ENCODE data around the gene SYT10. TPM values are rescaled to one million over a fixed set of nuclear protein-coding genes. Genes with fewer than 3 reads are reported as not detected.
A peak's percentile ranks its signal among the peaks of the same experiment; 100 is the strongest.
"Not testable (repeated sequence)": the region's sequence is repeated elsewhere in the genome, so short reads cannot be mapped to it uniquely, and the experiment has no call there.

The SYT10 gene
- total RNA-seq, 1 donor from 2014 or later: 1.5 TPM

DNA sequence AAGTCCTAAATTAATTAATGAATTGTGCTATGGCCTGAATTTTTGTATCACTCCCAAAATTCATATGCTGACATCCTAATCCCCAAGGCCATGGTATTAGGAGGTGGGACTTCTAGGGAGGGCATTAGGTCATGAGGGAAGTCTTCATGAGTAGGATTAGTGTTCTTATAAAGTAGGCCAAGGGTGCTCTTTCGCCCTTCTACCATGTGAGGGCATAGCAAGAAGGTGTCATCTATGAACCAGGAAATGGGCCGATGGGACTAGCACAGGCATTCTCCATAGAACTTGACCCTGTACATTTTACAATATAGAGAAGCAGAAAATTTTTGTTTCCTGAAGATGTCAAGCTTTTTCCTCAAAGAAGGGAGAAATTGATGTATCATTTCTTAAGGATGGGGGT is 12.5 kb downstream of the SYT10 start:
- Mint-ChIP-seq H3K27ac (no peak overlapping the region), H3K27me3 (peaks cover 3% of the 10 kb centered on the region), H3K4me1 (ENCODE audit: unreplicated experiment) (no peaks in the 10 kb centered on the region), H3K36me3 (no peaks in the 10 kb centered on the region), H3K4me3 (no peak overlapping the region), H3K9me3 (no peaks in the 10 kb centered on the region)
- no peak for DNase-seq (ENCODE audit: extremely low spot score, unreplicated experiment)
- TF ChIP-seq, protein P1, sequence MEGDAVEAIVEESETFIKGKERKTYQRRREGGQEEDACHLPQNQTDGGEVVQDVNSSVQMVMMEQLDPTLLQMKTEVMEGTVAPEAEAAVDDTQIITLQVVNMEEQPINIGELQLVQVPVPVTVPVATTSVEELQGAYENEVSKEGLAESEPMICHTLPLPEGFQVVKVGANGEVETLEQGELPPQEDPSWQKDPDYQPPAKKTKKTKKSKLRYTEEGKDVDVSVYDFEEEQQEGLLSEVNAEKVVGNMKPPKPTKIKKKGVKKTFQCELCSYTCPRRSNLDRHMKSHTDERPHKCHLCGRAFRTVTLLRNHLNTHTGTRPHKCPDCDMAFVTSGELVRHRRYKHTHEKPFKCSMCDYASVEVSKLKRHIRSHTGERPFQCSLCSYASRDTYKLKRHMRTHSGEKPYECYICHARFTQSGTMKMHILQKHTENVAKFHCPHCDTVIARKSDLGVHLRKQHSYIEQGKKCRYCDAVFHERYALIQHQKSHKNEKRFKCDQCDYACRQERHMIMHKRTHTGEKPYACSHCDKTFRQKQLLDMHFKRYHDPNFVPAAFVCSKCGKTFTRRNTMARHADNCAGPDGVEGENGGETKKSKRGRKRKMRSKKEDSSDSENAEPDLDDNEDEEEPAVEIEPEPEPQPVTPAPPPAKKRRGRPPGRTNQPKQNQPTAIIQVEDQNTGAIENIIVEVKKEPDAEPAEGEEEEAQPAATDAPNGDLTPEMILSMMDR (conservative IDR thresholded peaks at IDR 0.05): peak; percentile 40

DNA sequence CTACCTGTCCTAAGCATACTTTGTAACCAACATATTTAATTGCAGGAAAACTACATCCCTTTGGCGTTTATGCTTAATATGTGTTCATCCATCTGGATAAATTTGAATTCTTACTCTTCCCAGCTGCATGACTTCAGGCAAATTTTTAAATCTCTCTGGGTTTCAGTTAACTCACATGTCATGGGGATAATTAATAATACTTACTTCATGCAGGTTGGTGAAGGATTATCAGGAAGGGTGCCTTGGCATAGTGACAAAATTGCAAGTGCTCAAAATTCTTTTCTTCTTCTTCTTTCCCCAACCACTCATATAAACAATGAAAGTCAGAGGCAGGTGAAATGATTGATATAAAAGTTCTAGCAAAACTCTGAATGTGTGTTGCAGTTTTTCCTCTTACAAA is 15.9 kb downstream of the SYT10 start:
- no peaks in the 10 kb centered on the region for H3K36me3 Mint-ChIP-seq
- H3K9me3 Mint-ChIP-seq: no peaks in the 10 kb centered on the region
- no peak overlapping the region for H3K4me3 Mint-ChIP-seq
- peaks cover 3% of the 10 kb centered on the region for H3K27me3 Mint-ChIP-seq
- no peak overlapping the region for H3K27ac Mint-ChIP-seq
- DNase-seq (ENCODE audit: extremely low spot score, unreplicated experiment): no peak
- no peaks in the 10 kb centered on the region for H3K4me1 Mint-ChIP-seq (ENCODE audit: unreplicated experiment)
- TF ChIP-seq, protein P1 (conservative IDR thresholded peaks at IDR 0.05): no peak

DNA sequence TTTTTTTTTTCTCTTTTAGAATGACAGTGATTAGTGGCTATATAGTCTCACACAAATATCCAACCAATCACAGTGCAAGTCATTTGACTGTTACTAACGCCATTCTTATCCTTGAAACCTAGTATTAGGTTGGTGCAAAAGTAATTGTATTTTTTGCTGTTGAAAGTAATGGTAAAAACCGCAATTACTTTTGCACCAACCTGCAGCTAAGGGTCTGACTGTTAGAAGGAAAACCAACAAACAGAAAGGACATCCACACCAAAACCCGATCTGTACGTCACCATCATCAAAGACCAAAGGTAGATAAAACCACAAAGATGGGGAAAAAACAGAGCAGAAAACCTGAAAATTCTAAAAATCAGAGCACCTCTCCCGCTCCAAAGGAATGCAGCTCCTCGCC is 27.2 kb downstream of the SYT10 start:
- not testable (repeated sequence) for H3K4me1 Mint-ChIP-seq (ENCODE audit: unreplicated experiment); DNase-seq (ENCODE audit: extremely low spot score, unreplicated experiment); H3K27me3 Mint-ChIP-seq; H3K27ac Mint-ChIP-seq; H3K4me3 Mint-ChIP-seq; H3K36me3 Mint-ChIP-seq; H3K9me3 Mint-ChIP-seq

DNA sequence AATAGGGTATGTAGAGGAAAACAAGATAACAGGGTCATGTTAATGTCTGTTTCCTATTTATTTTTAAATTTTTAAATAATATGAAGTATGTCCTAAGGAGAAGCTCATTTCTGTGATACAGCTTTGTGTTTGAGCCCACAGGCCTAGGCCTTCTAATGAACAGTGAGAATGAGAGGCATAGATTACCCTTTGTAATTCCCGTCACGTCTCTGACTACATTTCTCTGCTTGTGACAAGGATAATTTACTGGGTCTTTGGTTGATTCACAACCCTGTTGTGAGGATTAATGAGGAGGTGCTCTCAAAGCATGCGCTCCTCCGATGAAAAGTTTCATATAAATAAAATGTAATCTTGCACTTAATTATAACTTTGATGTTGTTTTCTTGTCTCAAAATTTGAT is 56.1 kb downstream of the SYT10 start:
- peaks cover 9% of the 10 kb centered on the region for H3K36me3 Mint-ChIP-seq
- no peaks in the 10 kb centered on the region for H3K9me3 Mint-ChIP-seq
- H3K4me1 Mint-ChIP-seq (ENCODE audit: unreplicated experiment): no peaks in the 10 kb centered on the region
- no peak for DNase-seq (ENCODE audit: extremely low spot score, unreplicated experiment)
- H3K4me3 Mint-ChIP-seq: no peak overlapping the region
- TF ChIP-seq, protein P1 (conservative IDR thresholded peaks at IDR 0.05): no peak
- H3K27ac Mint-ChIP-seq: no peak overlapping the region
- no peaks in the 10 kb centered on the region for H3K27me3 Mint-ChIP-seq

GRCh38 chr12:33376153-33376552 is 63.5 kb downstream of the SYT10 start:
- no peak for DNase-seq (ENCODE audit: extremely low spot score, unreplicated experiment)
- no peaks in the 10 kb centered on the region for H3K9me3 Mint-ChIP-seq
- no peaks in the 10 kb centered on the region for H3K4me1 Mint-ChIP-seq (ENCODE audit: unreplicated experiment)
- TF ChIP-seq, protein P1 (conservative IDR thresholded peaks at IDR 0.05): no peak
- H3K4me3 Mint-ChIP-seq: no peak overlapping the region
- no peaks in the 10 kb centered on the region for H3K36me3 Mint-ChIP-seq
- H3K27me3 Mint-ChIP-seq: no peaks in the 10 kb centered on the region
- H3K27ac Mint-ChIP-seq: no peak overlapping the region

DNA sequence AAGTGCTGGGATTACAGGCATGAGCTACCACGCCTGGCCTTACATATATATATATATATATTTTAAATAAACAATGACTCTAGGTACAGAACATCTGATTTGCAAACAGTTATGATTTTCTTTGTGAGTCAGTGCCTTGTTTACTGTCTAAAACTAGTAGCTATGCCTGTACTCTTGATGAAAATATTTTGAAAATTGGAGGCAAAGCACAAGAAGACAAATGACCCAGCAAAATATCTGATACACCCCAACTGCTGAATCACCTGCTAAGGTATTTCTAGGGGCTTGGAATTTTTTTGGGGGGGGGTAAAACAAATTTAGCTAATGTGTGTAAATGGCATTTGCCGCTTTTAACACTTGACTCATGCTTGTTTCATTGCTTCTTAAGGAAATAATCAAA is 69.3 kb downstream of the SYT10 start:
- H3K36me3 Mint-ChIP-seq: no peaks in the 10 kb centered on the region
- TF ChIP-seq, protein P1 (conservative IDR thresholded peaks at IDR 0.05): no peak
- no peaks in the 10 kb centered on the region for H3K4me1 Mint-ChIP-seq (ENCODE audit: unreplicated experiment)
- H3K9me3 Mint-ChIP-seq: no peaks in the 10 kb centered on the region
- no peak for DNase-seq (ENCODE audit: extremely low spot score, unreplicated experiment)
- H3K27ac Mint-ChIP-seq: no peak overlapping the region
- no peaks in the 10 kb centered on the region for H3K27me3 Mint-ChIP-seq
- H3K4me3 Mint-ChIP-seq: no peak overlapping the region

Data from type B pancreatic cell (in vitro differentiated cells).